Uterus (tissue), 2 donors: ENCODE results near the gene SYVN1.

Source experiments
- CTCF ChIP-seq, 4 experiments: fragments of 200-600 bp in 2 of 4; fragments of 450-650 bp in 2 of 4; sonication (generic) in 2 of 4; IDR thresholded peaks; one replicate each; pipeline ENCODE4 v1.5.1; 2016 to 2019; ENCODE audit warnings: antibody characterized with exemption in 4 of 4, mild to moderate bottlenecking in 2 of 4, moderate library complexity in 1 of 4
- POLR2A ChIP-seq, 2 donors: fragments of 450-650 bp; IDR thresholded peaks; one replicate each; pipeline ENCODE4 v1.6.1; 2016; ENCODE audit warnings: antibody characterized with exemption in 2 of 2, mild to moderate bottlenecking in 1 of 2, moderate library complexity in 1 of 2

GRCh38 chr11:65167656-65168055 is 33.3 kb upstream of the SYVN1 start:
- TF ChIP-seq CTCF (IDR thresholded peaks at IDR 0.05) = no peak
- TF ChIP-seq POLR2A (IDR thresholded peaks at IDR 0.05) = no peak
